Activated T-cell treated with anti-CD3 and anti-CD28 coated beads, Interleukin-2, amount 50 U/mL, for 72 hours (primary cell): Measurements from ENCODE around the gene PLTP. TPM values are rescaled to one million over a fixed set of nuclear protein-coding genes. Genes with fewer than 3 reads are reported as not detected.
"Not testable (repeated sequence)": the region's sequence is repeated elsewhere in the genome, so short reads cannot be mapped to it uniquely, and the experiment has no call there.

ENCODE experiments used
- ATAC-seq, 2 donors: fragments of 150-1000 bp; cut with Tn5 transposase; replicated peaks in 1 of 2; 2 replicates each; pipeline ENCODE4 v1.10.0; 2021; ENCODE audit warnings: moderate library complexity in 2 of 2, mild to moderate bottlenecking in 1 of 2
- DNase-seq, 2 donors: peaks; one replicate each; pipeline ENCODE4 v3.0.0; 2021 to 2022; ENCODE audit warnings: mixed read lengths in 1 of 2
- H3K27ac Mint-ChIP-seq: one replicate; pipeline ENCODE4 v1.8.0; 2022; ENCODE audit warnings: mild to moderate bottlenecking, moderate library complexity, mixed read lengths
- H3K27me3 Mint-ChIP-seq: one replicate; pipeline ENCODE4 v1.8.0; 2022; ENCODE audit warnings: low read depth, mixed read lengths
- H3K36me3 Mint-ChIP-seq, 2 donors: one replicate each; pipeline ENCODE4 v1.8.0; 2022; ENCODE audit warnings: mixed read lengths in 2 of 2, mild to moderate bottlenecking in 1 of 2; ENCODE audit not compliant: insufficient read depth in 2 of 2
- H3K4me1 Mint-ChIP-seq: one replicate; pipeline ENCODE4 v1.8.0; 2022; ENCODE audit warnings: low read depth, mixed read lengths
- H3K4me3 Mint-ChIP-seq, 2 donors: one replicate each; pipeline ENCODE4 v1.8.0; 2022; ENCODE audit warnings: mild to moderate bottlenecking in 2 of 2, mixed read lengths in 2 of 2, moderate library complexity in 2 of 2
- H3K9me3 Mint-ChIP-seq, 2 donors: one replicate each; pipeline ENCODE4 v1.8.0; 2022; ENCODE audit warnings: mixed read lengths in 2 of 2
- total RNA-seq, 2 donors: library from RNA; stranded (reverse); gene quantifications; one replicate each; pipeline ENCODE4 v1.2.3, GENCODE V29; 2022

The PLTP gene
- total RNA-seq, 2 donors from 2014 or later, result 8.9 to 18.0 TPM

GRCh38 chr20:45937765-45938164 lies 25.8 kb upstream of the PLTP start:
- Mint-ChIP-seq H3K9me3 (no peaks in the 10 kb centered on the region), H3K27ac (peak overlapping the region; percentile 66), H3K4me1 (peaks cover 34% of the 10 kb centered on the region), H3K27me3 (no peaks in the 10 kb centered on the region), H3K4me3 (peak overlapping the region; percentile 37 to 38), H3K36me3 (peaks cover 6 to 17% of the 10 kb centered on the region in 2 donors)
- DNase-seq (no peak), ATAC-seq (no peak)

GRCh38 chr20:45935416-45936046 lies 23.6 kb upstream of the PLTP start:
- Mint-ChIP-seq H3K27ac (peak overlapping the region; percentile 98), H3K4me1 (peaks cover 34% of the 10 kb centered on the region), H3K27me3 (no peaks in the 10 kb centered on the region), H3K9me3 (no peaks in the 10 kb centered on the region), H3K4me3 (peak overlapping the region; percentile 87 to 99), H3K36me3 (peaks cover 6 to 17% of the 10 kb centered on the region in 2 donors)
- no peak for DNase-seq
- ATAC-seq, result no peak

- peak; percentile 81 to 84 for ATAC-seq
Observed at GRCh38 chr20:45934586-45935415, 22.8 kb upstream of the PLTP start, which contains the start of gene PCIF1. TSS of gene PCIF1 (plus strand) at chr20:45934683. CDS start at chr20:45939000, 4,317 bp downstream.

GRCh38 chr20:45934046-45934585 lies 22.2 kb upstream of the PLTP start:
- DNase-seq (peak; percentile 60 to 67), ATAC-seq (peak; percentile 18 to 23)
- Mint-ChIP-seq H3K4me3 (peak overlapping the region; percentile 96 to 99), H3K9me3 (no peaks in the 10 kb centered on the region), H3K4me1 (peaks cover 34% of the 10 kb centered on the region), H3K36me3 (peaks cover 2 to 10% of the 10 kb centered on the region in 2 donors), H3K27ac (peak overlapping the region; percentile 94), H3K27me3 (no peaks in the 10 kb centered on the region)

More at GRCh38 chr20:45934586-45935415, 22.8 kb upstream of the PLTP start, which contains the start of gene PCIF1:
- H3K27ac Mint-ChIP-seq, result peak within 1 kb of the TSS; percentile 98
- peak within 1 kb of the TSS; percentile 99 for H3K4me3 Mint-ChIP-seq
- DNase-seq, result peak; percentile 98 to 99
- H3K4me1 Mint-ChIP-seq, result peaks cover 34% of the 10 kb centered on the region
- peaks cover 6 to 17% of the 10 kb centered on the region in 2 donors for H3K36me3 Mint-ChIP-seq
- no peaks in the 10 kb centered on the region for H3K27me3 Mint-ChIP-seq
- no peaks in the 10 kb centered on the region for H3K9me3 Mint-ChIP-seq

- Mint-ChIP-seq H3K36me3 (peaks cover 2 to 7% of the 10 kb centered on the region in 2 donors), H3K4me3 (peak overlapping the region; percentile 96 to 99), H3K4me1 (peaks cover 31% of the 10 kb centered on the region), H3K27ac (peak overlapping the region; percentile 94), H3K9me3 (no peaks in the 10 kb centered on the region), H3K27me3 (no peaks in the 10 kb centered on the region)
- ATAC-seq (peak; percentile 4 to 32), DNase-seq (peak; percentile 65 to 68)
Observed at GRCh38 chr20:45933266-45934045, 21.5 kb upstream of the PLTP start.

GRCh38 chr20:45931680-45932079 lies 19.7 kb upstream of the PLTP start:
- H3K36me3 Mint-ChIP-seq, ATAC-seq, H3K27me3 Mint-ChIP-seq, H3K27ac Mint-ChIP-seq, H3K9me3 Mint-ChIP-seq, H3K4me3 Mint-ChIP-seq, DNase-seq: not testable (repeated sequence)
- peaks cover 15% of the 10 kb centered on the region for H3K4me1 Mint-ChIP-seq

- ATAC-seq (no peak), DNase-seq (no peak)
- Mint-ChIP-seq H3K36me3 (no peaks in the 10 kb centered on the region), H3K27ac (no peak overlapping the region), H3K27me3 (no peaks in the 10 kb centered on the region), H3K4me3 (no peak overlapping the region), H3K4me1 (peaks cover 5% of the 10 kb centered on the region), H3K9me3 (no peaks in the 10 kb centered on the region)
Observed at GRCh38 chr20:45927071-45927878, 15.3 kb upstream of the PLTP start.

- no peak overlapping the region for H3K4me3 Mint-ChIP-seq
- DNase-seq (no peak), ATAC-seq (no peak)
- no peaks in the 10 kb centered on the region for H3K9me3 Mint-ChIP-seq
- no peaks in the 10 kb centered on the region for H3K36me3 Mint-ChIP-seq
- no peak overlapping the region for H3K27ac Mint-ChIP-seq
- H3K27me3 Mint-ChIP-seq, result no peaks in the 10 kb centered on the region
- H3K4me1 Mint-ChIP-seq, result peaks cover 9% of the 10 kb centered on the region
Observed at GRCh38 chr20:45926731-45927070, 14.7 kb upstream of the PLTP start.

GRCh38 chr20:45925821-45926506 lies 14.0 kb upstream of the PLTP start:
- DNase-seq (no peak), ATAC-seq (no peak)
- H3K9me3 Mint-ChIP-seq, result no peaks in the 10 kb centered on the region
- H3K4me3 Mint-ChIP-seq, result no peak overlapping the region
- H3K27me3 Mint-ChIP-seq, result peaks cover 3% of the 10 kb centered on the region
- no peaks in the 10 kb centered on the region for H3K36me3 Mint-ChIP-seq
- H3K27ac Mint-ChIP-seq, result no peak overlapping the region
- H3K4me1 Mint-ChIP-seq, result peaks cover 12% of the 10 kb centered on the region

GRCh38 chr20:45924391-45925261 lies 12.7 kb upstream of the PLTP start:
- ATAC-seq (no peak), DNase-seq (no peak)
- peaks cover 12% of the 10 kb centered on the region for H3K4me1 Mint-ChIP-seq
- no peaks in the 10 kb centered on the region for H3K9me3 Mint-ChIP-seq
- no peaks in the 10 kb centered on the region for H3K36me3 Mint-ChIP-seq
- no peak overlapping the region for H3K4me3 Mint-ChIP-seq
- no peak overlapping the region for H3K27ac Mint-ChIP-seq
- H3K27me3 Mint-ChIP-seq, result peaks cover 11% of the 10 kb centered on the region
